OCI-M1 (cell line): ENCODE results near the gene LYPD6.

ENCODE experiments used
- DNase-seq: peaks from one replicate; lab custom pipeline; 2025; lab: John Stamatoyannopoulos, UW

Gene LYPD6

DNA sequence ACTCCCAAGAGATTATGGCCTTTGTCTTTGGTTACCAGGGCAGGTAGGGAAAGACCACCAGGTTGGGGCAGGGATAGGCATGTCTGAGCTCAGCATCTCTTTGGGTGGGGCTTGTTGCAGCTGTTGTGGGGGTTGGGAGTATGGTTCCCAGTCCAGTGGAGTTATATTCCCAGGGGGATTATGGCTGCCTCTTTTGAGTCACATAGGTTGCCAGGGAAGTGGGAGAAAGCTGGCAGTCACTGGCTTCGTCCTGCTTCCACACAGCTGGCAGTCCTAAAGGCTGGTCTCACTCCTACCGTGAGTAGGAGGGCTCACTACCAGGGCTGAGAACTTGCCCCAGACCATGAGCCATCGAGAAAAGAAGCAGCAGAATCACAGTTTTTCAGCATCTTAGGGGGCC, 79.1 kb downstream of the LYPD6 start:
- DNase-seq, result no peak

DNA sequence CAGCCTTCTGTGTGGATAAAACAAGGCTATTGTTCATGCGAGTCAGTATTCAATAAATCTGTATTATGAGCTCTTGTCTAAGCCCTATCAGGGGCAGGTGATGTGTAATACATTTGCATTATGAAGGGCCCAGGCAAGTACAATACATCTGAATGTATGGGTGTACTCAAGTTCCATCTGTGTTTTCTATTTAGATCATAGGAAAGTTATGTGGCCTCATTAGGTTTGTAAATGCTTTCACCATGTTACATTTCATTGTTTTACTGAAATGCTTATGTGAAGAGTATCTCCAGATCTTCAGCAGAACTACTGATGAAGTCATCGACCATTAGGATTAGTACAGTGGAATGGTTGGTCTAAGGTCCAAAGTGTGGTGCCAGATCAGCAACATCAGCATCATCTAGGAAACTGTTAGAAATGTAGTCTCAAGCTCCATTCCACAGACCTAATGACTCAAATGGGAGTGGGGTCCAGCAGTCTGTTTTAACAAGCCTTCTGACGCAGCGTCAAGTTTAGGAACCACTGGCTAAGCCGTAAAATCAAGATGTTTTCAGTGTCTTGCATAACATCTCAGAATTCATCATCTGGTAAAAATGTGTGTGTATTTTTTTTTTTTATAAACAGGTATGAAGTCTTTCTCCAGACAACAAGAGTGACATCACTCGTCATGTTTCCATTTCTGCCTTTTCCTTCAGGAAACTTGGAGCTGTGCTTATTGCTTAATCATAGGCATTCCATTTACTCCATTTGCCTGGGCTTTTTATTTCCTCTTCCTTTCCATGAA, 80.5 kb downstream of the LYPD6 start:
- DNase-seq, result no peak

- DNase-seq, result no peak
Measured at GRCh38 chr2:149413487-149413886, 83.1 kb downstream of the LYPD6 start.

- DNase-seq, result no peak
Measured at GRCh38 chr2:149415086-149415485, 84.7 kb downstream of the LYPD6 start.

DNA sequence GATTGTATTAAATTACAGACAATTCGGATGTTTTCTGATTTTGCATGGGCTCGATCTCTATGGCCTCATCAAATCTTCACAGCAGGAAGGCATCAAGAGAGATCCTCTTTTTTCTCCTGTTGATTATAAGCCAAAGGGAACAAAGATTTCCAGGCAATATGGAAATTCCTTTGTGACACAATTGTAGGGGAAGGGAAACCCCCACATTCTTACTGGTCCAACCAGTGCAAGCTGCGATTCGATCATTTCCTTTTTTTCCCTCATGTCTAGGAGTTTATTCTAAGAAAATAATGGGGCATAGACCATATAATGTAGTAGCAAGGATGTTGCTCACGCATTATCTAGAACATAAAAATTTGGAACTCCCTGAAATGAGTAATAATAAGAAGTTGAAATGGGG, 87.7 kb downstream of the LYPD6 start:
- DNase-seq, result no peak

GRCh38 chr2:149420053-149420963, 89.9 kb downstream of the LYPD6 start:
- no peak for DNase-seq

- DNase-seq, result no peak
Measured at GRCh38 chr2:149421791-149422190, 91.4 kb downstream of the LYPD6 start.

- DNase-seq, result no peak
Measured at GRCh38 chr2:149422337-149422990, 92.1 kb downstream of the LYPD6 start.

GRCh38 chr2:149422991-149423338, 92.6 kb downstream of the LYPD6 start:
- DNase-seq, result no peak

DNA sequence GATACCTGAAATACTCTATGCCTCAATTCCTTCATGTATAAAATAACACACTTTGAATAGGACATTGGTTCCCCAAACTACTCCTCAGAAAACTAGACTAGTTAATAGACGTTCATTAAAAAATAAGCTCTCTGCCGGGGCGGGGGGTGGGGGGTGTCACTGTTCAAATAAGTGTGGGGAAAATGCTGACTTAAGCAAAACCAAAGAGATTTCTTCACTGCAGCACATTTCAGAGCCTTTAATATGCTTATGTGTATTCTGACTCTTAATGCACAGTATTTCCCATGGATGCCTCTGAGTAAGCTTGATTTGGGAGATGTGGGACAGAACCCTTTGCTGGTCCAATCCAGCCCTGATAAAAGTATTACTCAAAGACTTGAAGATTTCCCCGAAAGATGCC, 93.2 kb downstream of the LYPD6 start:
- DNase-seq, result no peak

GRCh38 chr2:149427387-149427786, 97.0 kb downstream of the LYPD6 start:
- DNase-seq, result no peak

GRCh38 chr2:149428783-149429182, 98.4 kb downstream of the LYPD6 start:
- no peak for DNase-seq

DNA sequence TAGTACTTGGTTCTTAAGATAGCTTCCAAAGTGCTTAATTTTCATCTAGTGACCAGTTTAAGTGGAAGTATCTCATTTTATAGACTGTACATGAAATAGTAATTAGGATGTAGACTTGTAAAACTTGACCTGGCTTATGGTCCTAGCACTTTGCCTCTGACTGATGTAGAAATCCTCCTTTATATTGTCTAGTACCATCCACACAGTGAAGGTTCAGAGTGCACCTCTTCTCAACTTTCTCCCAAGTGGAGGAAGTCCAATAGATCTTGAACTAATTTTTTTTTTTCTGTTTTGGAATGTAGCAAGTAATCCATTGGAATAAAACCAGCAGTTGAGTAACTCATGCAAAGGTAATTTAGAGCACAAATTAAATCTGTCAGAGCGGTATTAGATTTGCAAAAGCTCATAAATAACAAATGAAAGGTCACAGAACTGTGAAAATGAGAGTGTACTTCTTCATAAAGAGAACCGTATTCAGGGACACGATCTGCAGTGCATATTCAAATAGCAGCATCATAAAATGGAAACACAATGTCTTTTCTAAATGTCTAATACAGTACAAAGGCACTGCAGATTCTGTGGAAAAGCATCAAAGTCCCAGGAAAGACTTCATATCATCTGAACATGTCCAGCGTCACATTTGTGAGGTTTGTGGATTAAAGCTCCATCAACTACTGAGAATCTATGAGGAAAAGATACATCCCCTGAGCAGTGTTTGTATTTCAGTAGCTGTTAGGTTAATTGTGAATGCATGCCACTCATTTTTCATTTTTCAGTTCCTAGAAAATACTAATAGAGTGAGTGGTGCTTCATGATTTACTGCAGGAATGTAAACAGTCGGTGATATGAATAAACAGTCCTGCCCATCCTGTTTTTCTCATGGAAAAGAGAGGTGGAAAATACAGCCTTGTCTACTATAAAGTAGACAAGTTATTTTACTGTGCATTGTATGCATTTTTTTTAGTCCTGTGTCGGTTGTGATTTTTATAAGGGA, 100.7 kb downstream of the LYPD6 start:
- DNase-seq, result no peak

DNA sequence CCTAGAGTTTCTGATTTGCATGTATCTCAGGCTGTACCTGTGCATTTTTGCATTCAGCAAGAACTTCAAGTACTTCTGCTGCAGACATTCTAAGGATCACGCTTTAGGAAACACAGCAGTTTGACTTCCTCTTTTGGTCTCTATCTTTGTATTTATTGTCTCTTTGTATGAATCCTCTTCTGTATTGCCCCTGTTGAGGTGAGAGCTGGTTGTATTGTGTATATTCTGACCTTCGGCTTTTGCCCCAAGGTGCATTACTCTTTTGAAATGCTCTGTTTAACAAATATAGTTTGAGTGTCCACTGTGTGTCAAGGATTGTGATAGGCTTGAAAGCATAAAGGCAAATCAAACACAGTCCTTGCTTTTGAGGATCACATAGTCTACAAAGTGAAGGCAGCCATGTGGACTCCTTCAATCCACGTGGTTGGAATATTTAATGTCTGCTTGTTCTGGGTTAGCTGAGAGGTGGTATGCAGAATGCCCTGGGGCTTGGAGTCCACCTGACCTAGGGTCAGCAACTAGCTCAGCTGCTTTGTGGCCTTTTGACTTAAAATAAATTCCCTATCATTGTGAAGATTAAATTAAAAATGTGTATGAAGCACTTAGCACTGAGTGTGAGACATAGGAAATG, 108.1 kb downstream of the LYPD6 start:
- peak; percentile 10 for DNase-seq

DNA sequence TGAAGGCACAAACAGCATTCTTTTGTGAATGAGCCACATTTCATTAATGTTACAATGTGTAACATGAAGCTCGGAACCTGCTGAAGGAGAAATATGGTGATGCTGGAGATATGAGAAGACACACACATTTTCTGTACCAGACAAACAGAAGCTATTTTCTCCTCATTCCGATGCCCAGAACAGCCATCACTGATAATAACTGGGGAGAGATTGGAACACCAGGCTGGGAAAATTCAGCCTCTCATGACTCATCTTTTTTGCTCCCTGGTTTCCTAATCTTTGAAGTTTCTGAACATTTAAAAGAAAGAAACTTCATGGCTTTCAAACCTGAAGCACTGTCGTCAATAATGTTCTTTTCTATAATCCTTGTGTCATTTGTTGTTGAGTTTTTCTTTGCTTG, 110.9 kb downstream of the LYPD6 start:
- DNase-seq, result no peak

DNA sequence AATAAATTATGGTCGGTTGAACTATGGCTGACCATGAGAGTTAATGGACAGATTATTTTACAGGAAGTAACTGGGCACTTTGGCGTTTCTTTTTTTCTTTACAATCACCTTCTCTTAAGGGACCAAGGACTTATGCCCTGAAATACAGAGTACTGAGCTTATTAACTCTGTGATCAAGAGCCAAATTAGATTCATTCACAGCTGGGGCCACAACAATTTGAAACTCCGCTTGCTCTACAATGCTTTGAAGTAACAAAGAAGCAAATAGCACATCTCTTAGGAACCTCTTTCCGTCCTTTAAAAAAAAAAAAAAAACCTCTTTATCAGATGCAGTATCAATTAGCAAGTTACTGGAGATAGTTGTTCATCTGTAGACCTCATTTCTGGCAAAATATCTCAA, 112.0 kb downstream of the LYPD6 start:
- no peak for DNase-seq

DNA sequence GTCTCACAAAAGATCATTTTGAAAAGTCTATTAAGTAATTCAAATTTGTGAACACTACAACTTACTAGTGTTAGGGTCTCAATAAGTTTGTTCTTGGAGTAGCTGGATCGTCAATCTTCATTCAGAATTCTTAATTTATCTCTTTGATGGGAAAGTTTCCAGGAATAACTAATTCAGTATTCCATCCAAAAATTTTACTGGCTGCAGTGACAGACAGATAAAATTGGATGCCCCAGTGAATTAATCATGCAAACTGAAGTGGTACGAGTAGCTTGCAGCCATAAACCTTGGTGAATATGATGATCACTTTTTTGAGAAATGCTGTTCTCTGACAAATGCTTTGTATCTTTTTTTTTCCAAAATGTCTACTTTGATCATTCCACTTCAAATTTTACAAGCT, 112.8 kb downstream of the LYPD6 start:
- no peak for DNase-seq

DNA sequence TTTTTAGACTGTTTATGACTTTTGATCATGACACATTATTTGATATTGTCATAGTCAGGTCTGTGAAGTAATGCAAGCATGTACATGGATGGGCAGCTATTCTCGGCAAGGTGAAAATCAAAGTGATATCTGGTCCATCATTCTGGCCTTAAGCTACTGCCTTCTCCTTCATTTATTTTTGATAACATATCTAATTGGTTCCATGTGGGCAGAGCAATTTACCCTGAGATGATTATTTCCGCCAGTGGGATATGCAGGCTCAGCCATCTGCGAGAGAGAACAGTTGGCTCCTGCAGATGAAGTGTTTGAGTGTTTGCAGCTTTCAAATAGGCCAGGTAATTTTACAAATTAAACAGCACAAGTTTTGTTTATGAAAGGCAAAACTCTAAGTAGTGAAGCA, 116.4 kb downstream of the LYPD6 start:
- no peak for DNase-seq

GRCh38 chr2:149448315-149448714, 117.9 kb downstream of the LYPD6 start:
- DNase-seq, result no peak

DNA sequence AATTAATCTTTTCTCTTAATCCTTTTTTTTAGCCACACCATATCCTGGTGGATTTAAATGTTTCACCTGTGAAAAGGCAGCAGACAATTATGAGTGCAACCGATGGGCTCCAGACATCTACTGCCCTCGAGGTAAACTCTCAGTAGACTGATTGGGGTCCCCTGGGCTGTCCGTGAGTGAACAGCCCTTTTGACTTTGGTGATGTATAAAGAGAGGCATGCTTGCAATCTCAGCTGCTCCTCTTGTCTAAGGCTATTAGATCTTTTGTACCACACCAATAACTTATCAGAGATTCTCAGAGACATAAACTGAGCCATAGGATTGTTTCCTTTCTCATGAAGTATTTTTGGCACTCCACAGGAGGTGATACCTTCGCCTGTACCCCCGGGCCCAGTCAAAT, 118.6 kb downstream of the LYPD6 start:
- DNase-seq, result no peak
